GM12878 (cell line): ENCODE results near the gene LSM3. TPM values are rescaled to one million over a fixed set of nuclear protein-coding genes. Genes with fewer than 3 reads are reported as not detected.

Source experiments
- ASH2L ChIP-seq: fragments of 300-600, 200-600 bp; sonication (generic); IDR thresholded peaks from 2 replicates; pipeline ENCODE4 v1.6.1; 2017; ENCODE audit warnings: low read depth, mild to moderate bottlenecking, borderline replicate concordance
- CEBPB ChIP-seq, 2 experiments: fragments of 150-350 bp in 1 of 2; IDR thresholded peaks; 2 replicates each; pipeline ENCODE4 v1.6.1; 2012 to 2014; ENCODE audit warnings: low read depth in 2 of 2, low read length in 2 of 2, borderline replicate concordance in 1 of 2, inconsistent platforms in 1 of 2
- HDAC2 ChIP-seq: fragments of 200-600 bp; sonication (generic); IDR thresholded peaks from 2 replicates; pipeline ENCODE4 v1.6.1; 2017
- IKZF1 ChIP-seq: fragments of 450-650 bp; conservative IDR thresholded peaks from 2 replicates; pipeline ENCODE4 v1.6.1; 2017; ENCODE audit warnings: antibody characterized with exemption, mild to moderate bottlenecking
- JUND ChIP-seq: IDR thresholded peaks from 2 replicates; pipeline ENCODE4 v1.6.1; 2012; ENCODE audit warnings: low read depth, mild to moderate bottlenecking, low read length, improper control_type of control experiment, moderate library complexity
- NRF1 ChIP-seq: conservative IDR thresholded peaks from 2 replicates; pipeline ENCODE4 v1.6.1; 2011; ENCODE audit warnings: mild to moderate bottlenecking, low read depth, low read length, improper control_type of control experiment
- TCF3 ChIP-seq: IDR thresholded peaks from 2 replicates; pipeline ENCODE4 v1.6.1; 2012; ENCODE audit warnings: low read depth, mild to moderate bottlenecking, low read length, borderline replicate concordance; ENCODE audit not compliant: insufficient read depth
- WRNIP1 ChIP-seq: IDR thresholded peaks from 2 replicates; pipeline ENCODE4 v1.6.1; 2011; ENCODE audit warnings: low read depth, low read length, improper control_type of control experiment, borderline replicate concordance
- ZBTB11 ChIP-seq: fragments of 450-650 bp; formaldehyde crosslinking; IDR thresholded peaks from 2 replicates; pipeline ENCODE4 v1.5.0; 2022; ENCODE audit warnings: mild to moderate bottlenecking, missing genetic modification characterization
- ZZZ3 ChIP-seq: IDR thresholded peaks from 2 replicates; pipeline ENCODE4 v1.6.1; 2011; ENCODE audit warnings: low read depth; ENCODE audit not compliant: control insufficient read depth, insufficient read length
- polyA plus RNA-seq, 11 experiments: library from polyadenylated mRNA; depleted of rRNA in 4 of 11; unstranded in 6 of 11; stranded (reverse) in 5 of 11; fragments of >200 nt; fragmentation: Nextera tagmentation in 4 of 11; fragmentation: Illumina TruSeq in 1 of 11; extraction: Ambion mirVana in 4 of 11; extraction: Trizol in 1 of 11; gene quantifications; 1 replicate in 1 of 11; 2 replicates in 10 of 11; pipeline versions ENCODE4 v1.2.1 to v1.2.3, GENCODE V29; 2011 to 2016; ENCODE audit warnings: inconsistent platforms in 2 of 11, missing spikeins in 2 of 11, low read depth in 1 of 11
- total RNA-seq, 4 experiments: library from RNA; depleted of rRNA in 3 of 4; stranded (reverse); fragments of >200 nt in 3 of 4; fragmentation: Illumina TruSeq in 1 of 4; extraction: Trizol in 1 of 4; gene quantifications; 2 replicates each; pipeline versions ENCODE4 v1.2.1 to v1.2.3, GENCODE V29; 2013 to 2021
- TF ChIP-seq, protein P1 (sequence below): IDR thresholded peaks from 2 replicates; pipeline ENCODE4 v1.6.1; 2012; ENCODE audit warnings: low read length, inconsistent platforms

Gene LSM3
- total and polyA plus RNA-seq, 10 of the 15 experiments (the other 5 are each of a cell fraction or from before 2014, with no cell fraction given): 15.5 to 111 (median 29.1) TPM

- TF ChIP-seq HDAC2 (no peak), TCF3 (no peak), ZBTB11 (CRISPR knock-in tag) (no peak), ASH2L (peak; percentile 56; the same call in 1 of the 2 replicates), CEBPB (IDR thresholded peaks at IDR 0.05; ENCODE audit: borderline replicate concordance in 1 of 2, low read depth in 2 of 2, low read length in 2 of 2) (no peak), JUND (no peak), WRNIP1 (no peak), NRF1 (no peak), ZZZ3 (no peak), IKZF1 (peak; percentile 83)
- TF ChIP-seq, protein P1, sequence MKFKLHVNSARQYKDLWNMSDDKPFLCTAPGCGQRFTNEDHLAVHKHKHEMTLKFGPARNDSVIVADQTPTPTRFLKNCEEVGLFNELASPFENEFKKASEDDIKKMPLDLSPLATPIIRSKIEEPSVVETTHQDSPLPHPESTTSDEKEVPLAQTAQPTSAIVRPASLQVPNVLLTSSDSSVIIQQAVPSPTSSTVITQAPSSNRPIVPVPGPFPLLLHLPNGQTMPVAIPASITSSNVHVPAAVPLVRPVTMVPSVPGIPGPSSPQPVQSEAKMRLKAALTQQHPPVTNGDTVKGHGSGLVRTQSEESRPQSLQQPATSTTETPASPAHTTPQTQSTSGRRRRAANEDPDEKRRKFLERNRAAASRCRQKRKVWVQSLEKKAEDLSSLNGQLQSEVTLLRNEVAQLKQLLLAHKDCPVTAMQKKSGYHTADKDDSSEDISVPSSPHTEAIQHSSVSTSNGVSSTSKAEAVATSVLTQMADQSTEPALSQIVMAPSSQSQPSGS: peak; percentile 86
These were observed at the start of gene LSM3, which contains the start of gene XPC (continued) for GRCh38 chr3:14178247-14179113.
